ENCODE data around the gene ABHD2. TPM values are rescaled to one million over a fixed set of nuclear protein-coding genes. Genes with fewer than 3 reads are reported as not detected.

ABHD2 gene
- polyA plus RNA-seq, 3 donors: 30.8 to 67.1 (median 37.3) TPM

DNA sequence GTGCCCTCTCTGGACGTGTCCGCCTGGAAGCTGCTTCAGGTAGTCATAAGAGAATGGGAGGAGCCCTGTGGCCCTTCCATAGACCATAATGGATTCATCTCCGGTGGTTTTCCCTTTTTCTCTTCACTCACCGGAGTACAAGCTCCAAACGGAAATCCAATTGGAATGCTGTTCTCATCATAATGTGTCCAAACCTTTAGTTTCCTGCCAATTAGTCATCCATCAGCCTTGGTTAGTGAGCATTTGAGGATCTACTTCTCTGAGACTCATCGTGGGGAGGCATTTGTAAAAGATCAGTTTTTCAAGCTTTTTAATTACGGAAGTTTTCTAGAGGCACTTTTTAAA, 34.9 kb downstream of the ABHD2 start:
- no peaks in the 10 kb centered on the region for H3K27me3 ChIP-seq (ENCODE audit: control insufficient read depth in 2 of 2, insufficient read depth in 2 of 2, low read length in 2 of 2)
- no peak overlapping the region for H3K4me3 Mint-ChIP-seq
- H2AFZ ChIP-seq (ENCODE audit: insufficient read depth, low read depth, low read length, poor library complexity, severe bottlenecking): no peak overlapping the region
- H3K79me2 ChIP-seq (ENCODE audit: insufficient read depth, low read length): peaks cover 50% of the 10 kb centered on the region
- H3K27me3 Mint-ChIP-seq (ENCODE audit: low read depth in 3 of 3): no peaks in the 10 kb centered on the region
- DNase-seq: no peak
- WGBS (ENCODE audit: insufficient coverage): no CpG with 5 or more reads among the region's 7 CpGs
- no peak overlapping the region for H3K4me3 ChIP-seq (replicated peaks in 1 of 3; ENCODE audit: low read depth in 2 of 3, low read length in 3 of 3)
- H3K4me1 ChIP-seq (ENCODE audit: control insufficient read depth in 1 of 2, insufficient read depth in 2 of 2, low read length in 2 of 2): peaks cover 26% of the 10 kb centered on the region in 2 donors
- H3K36me3 Mint-ChIP-seq: peaks cover 0 to 69% of the 10 kb centered on the region in 2 donors
- H3K9me3 ChIP-seq (replicated peaks in 1 of 2; ENCODE audit: control insufficient read depth in 1 of 2, insufficient read depth in 1 of 2, low read length in 2 of 2): no peaks in the 10 kb centered on the region
- no peak overlapping the region for H3K27ac Mint-ChIP-seq
- TF ChIP-seq, protein P1, sequence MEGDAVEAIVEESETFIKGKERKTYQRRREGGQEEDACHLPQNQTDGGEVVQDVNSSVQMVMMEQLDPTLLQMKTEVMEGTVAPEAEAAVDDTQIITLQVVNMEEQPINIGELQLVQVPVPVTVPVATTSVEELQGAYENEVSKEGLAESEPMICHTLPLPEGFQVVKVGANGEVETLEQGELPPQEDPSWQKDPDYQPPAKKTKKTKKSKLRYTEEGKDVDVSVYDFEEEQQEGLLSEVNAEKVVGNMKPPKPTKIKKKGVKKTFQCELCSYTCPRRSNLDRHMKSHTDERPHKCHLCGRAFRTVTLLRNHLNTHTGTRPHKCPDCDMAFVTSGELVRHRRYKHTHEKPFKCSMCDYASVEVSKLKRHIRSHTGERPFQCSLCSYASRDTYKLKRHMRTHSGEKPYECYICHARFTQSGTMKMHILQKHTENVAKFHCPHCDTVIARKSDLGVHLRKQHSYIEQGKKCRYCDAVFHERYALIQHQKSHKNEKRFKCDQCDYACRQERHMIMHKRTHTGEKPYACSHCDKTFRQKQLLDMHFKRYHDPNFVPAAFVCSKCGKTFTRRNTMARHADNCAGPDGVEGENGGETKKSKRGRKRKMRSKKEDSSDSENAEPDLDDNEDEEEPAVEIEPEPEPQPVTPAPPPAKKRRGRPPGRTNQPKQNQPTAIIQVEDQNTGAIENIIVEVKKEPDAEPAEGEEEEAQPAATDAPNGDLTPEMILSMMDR (IDR thresholded peaks at IDR 0.05): no peak
- peak overlapping the region in 1 of 2 donors; percentile 16 for H3K27ac ChIP-seq (ENCODE audit: low read depth in 1 of 2, low read length in 2 of 2)
- no peak overlapping the region for H3K4me2 ChIP-seq (replicated peaks; ENCODE audit: extremely low read depth, low read length, poor library complexity, severe bottlenecking)
- H3K9me3 Mint-ChIP-seq: no peaks in the 10 kb centered on the region
- intact Hi-C loops (cut with micrococcal nuclease): no loop called here
- H3K9ac ChIP-seq (ENCODE audit: insufficient read depth, low read length, poor library complexity, severe bottlenecking): no peak overlapping the region
- peaks cover 23% of the 10 kb centered on the region for H3K4me1 Mint-ChIP-seq
- peaks cover 42 to 78% of the 10 kb centered on the region in 2 donors for H3K36me3 ChIP-seq (replicated peaks in 1 of 2; ENCODE audit: control insufficient read depth in 1 of 2, insufficient read depth in 2 of 2, low read length in 2 of 2)
- H4K20me1 ChIP-seq (ENCODE audit: insufficient read depth, low read length): no peaks in the 10 kb centered on the region

- Histone ChIP-seq H3K4me2 (replicated peaks; ENCODE audit: extremely low read depth, low read length, poor library complexity, severe bottlenecking) (no peak overlapping the region), H3K4me1 (ENCODE audit: control insufficient read depth in 1 of 2, insufficient read depth in 2 of 2, low read length in 2 of 2) (peaks cover 26% of the 10 kb centered on the region in 2 donors), H3K36me3 (replicated peaks in 1 of 2; ENCODE audit: control insufficient read depth in 1 of 2, insufficient read depth in 2 of 2, low read length in 2 of 2) (peaks cover 39 to 67% of the 10 kb centered on the region in 2 donors), H3K4me3 (replicated peaks in 1 of 3; ENCODE audit: low read depth in 2 of 3, low read length in 3 of 3) (no peak overlapping the region), H3K9ac (ENCODE audit: insufficient read depth, low read length, poor library complexity, severe bottlenecking) (no peak overlapping the region), H3K27ac (ENCODE audit: low read depth in 1 of 2, low read length in 2 of 2) (no peak overlapping the region), H2AFZ (ENCODE audit: insufficient read depth, low read depth, low read length, poor library complexity, severe bottlenecking) (no peak overlapping the region), H3K9me3 (replicated peaks in 1 of 2; ENCODE audit: control insufficient read depth in 1 of 2, insufficient read depth in 1 of 2, low read length in 2 of 2) (peaks cover 0 to 4% of the 10 kb centered on the region in 2 donors), H4K20me1 (ENCODE audit: insufficient read depth, low read length) (no peaks in the 10 kb centered on the region), H3K27me3 (ENCODE audit: control insufficient read depth in 2 of 2, insufficient read depth in 2 of 2, low read length in 2 of 2) (no peaks in the 10 kb centered on the region), H3K79me2 (ENCODE audit: insufficient read depth, low read length) (peaks cover 53% of the 10 kb centered on the region)
- WGBS (ENCODE audit: insufficient coverage): 95% methylated on average over 3 of the region's 5 CpGs
- H3K4me1 Mint-ChIP-seq: peaks cover 6% of the 10 kb centered on the region
- no peaks in the 10 kb centered on the region for H3K27me3 Mint-ChIP-seq (ENCODE audit: low read depth in 3 of 3)
- DNase-seq: no peak
- peak overlapping the region in 2 of 7 donors; percentile 9 to 81 for H3K27ac Mint-ChIP-seq
- H3K4me3 Mint-ChIP-seq: no peak overlapping the region
- peaks cover 2 to 58% of the 10 kb centered on the region in 2 donors for H3K36me3 Mint-ChIP-seq
- H3K9me3 Mint-ChIP-seq: no peaks in the 10 kb centered on the region
- intact Hi-C loops (cut with micrococcal nuclease): loop anchor here (5.0 kb wide), 2 partner anchors 33 to 42 kb away; no protein-coding TSS in a partner anchor
- TF ChIP-seq, protein P1 (IDR thresholded peaks at IDR 0.05): no peak
Measured at GRCh38 chr15:89125088-89125826, 37.0 kb downstream of the ABHD2 start.
